DND-41 (cell line): Measurements from ENCODE around the gene TIGD3.

Source experiments
- ATAC-seq: fragments of 200-7000 bp; cut with Tn5 transposase; 3 replicates; pipeline ENCODE4 v1.9.1; 2021; ENCODE audit warnings: low read depth; ENCODE audit not compliant: insufficient read depth
- DNase-seq: peaks from one replicate; pipeline ENCODE4 v3.0.0-alpha.2; 2020
- H2AFZ ChIP-seq: 2 replicates; pipeline ENCODE4 v1.6.0; 2012; ENCODE audit warnings: low read depth, low read length
- H3K27ac ChIP-seq: 2 replicates; pipeline ENCODE4 v1.5.1; 2012; ENCODE audit warnings: low read length, inconsistent platforms
- H3K27me3 ChIP-seq: fragments of 200-600 bp; sonication (generic); 2 replicates; pipeline ENCODE4 v1.6.0; 2012; ENCODE audit warnings: low read length, mild to moderate bottlenecking, inconsistent platforms; ENCODE audit not compliant: insufficient read depth, poor library complexity
- H3K36me3 ChIP-seq: 2 replicates; pipeline ENCODE4 v1.5.1; 2012; ENCODE audit warnings: low read length, inconsistent platforms; ENCODE audit not compliant: insufficient read depth
- H3K4me1 ChIP-seq: 2 replicates; pipeline ENCODE4 v1.5.1; 2012; ENCODE audit warnings: mild to moderate bottlenecking, low read length; ENCODE audit not compliant: insufficient read depth
- H3K4me2 ChIP-seq: 2 replicates; pipeline ENCODE4 v1.6.0; 2012; ENCODE audit warnings: mild to moderate bottlenecking, moderate library complexity, low read length, inconsistent platforms; ENCODE audit not compliant: insufficient read depth
- H3K4me3 ChIP-seq, 2 experiments: fragments of 200-600 bp in 1 of 2; shearing (Covaris generic) in 1 of 2; 2 replicates each; pipeline ENCODE4 v1.5.1; 2012 to 2016; ENCODE audit warnings: inconsistent platforms in 2 of 2, low read length in 2 of 2, mild to moderate bottlenecking in 2 of 2, low read depth in 1 of 2, moderate library complexity in 1 of 2
- H3K79me2 ChIP-seq: 2 replicates; pipeline ENCODE4 v1.6.0; 2012; ENCODE audit warnings: low read length, inconsistent platforms; ENCODE audit not compliant: insufficient read depth
- H3K9ac ChIP-seq: 2 replicates; pipeline ENCODE4 v1.6.0; 2012; ENCODE audit warnings: low read depth, mild to moderate bottlenecking, inconsistent platforms, low read length, moderate library complexity
- H3K9me3 ChIP-seq: 2 replicates; pipeline ENCODE4 v1.5.1; 2012; ENCODE audit warnings: low read length, moderate library complexity, mild to moderate bottlenecking, inconsistent platforms; ENCODE audit not compliant: insufficient read depth, severe bottlenecking
- H4K20me1 ChIP-seq: 2 replicates; pipeline ENCODE4 v1.6.0; 2012; ENCODE audit warnings: low read length; ENCODE audit not compliant: insufficient read depth
- EZH2 ChIP-seq: IDR thresholded peaks from 3 replicates; pipeline ENCODE4 v1.6.1; 2012; ENCODE audit warnings: borderline replicate concordance, low read depth, mild to moderate bottlenecking, moderate library complexity, low read length, inconsistent platforms; ENCODE audit not compliant: severe bottlenecking
- TF ChIP-seq, protein P1 (sequence below): IDR thresholded peaks from 2 replicates; pipeline ENCODE4 v1.5.1; 2012; ENCODE audit warnings: borderline replicate concordance, low read length, moderate library complexity, mild to moderate bottlenecking; ENCODE audit not compliant: poor library complexity, severe bottlenecking; ENCODE audit errors: extremely low read depth

Gene TIGD3

DNA sequence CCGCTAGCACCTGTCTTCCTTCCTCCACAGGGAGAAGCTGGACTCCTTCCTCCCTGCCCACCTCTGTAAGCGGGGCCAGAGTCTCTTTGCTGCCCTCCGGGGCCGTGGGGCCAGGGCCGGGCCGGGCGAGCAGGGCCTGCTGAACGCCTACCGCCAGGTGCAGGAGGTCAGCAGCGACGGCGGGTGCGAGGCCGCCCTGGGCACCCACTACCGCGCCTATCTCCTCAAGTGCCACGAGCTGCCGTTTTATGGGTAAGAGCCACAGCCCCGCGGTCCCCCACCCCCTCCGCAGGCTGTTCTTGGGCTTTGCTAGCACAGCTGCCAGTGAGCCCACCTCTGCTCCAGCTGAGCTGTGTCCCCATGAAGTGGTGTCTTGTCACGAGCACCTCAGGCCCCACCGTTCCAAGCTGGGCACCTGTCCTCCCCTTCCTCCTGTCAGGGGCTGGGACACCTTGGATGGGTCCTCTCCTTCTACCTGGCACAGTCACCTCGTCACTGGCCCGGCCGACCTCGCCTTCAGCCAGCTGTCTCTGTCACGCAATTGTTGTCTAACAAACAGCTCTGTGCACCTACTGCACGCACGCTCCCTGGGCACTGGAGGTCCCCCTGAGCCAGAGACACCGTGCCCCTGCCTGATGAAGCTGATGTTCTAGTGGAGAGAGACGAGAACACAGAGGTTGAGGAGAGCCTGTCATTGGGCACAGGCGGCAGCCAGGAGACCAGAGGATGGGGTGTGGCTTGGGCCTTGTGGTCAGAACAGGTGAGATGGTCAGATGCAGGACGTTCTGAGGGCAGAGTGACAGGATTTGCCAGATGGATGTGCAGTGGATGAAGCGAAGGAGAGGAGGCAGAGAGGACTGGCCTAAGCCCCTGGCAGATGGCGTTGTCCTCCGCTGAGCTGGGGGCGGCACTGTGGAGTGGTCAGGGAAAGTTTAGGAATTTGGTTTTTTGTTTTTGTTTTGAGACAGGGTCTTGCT, 42.5 kb downstream of the TIGD3 start:
- TF ChIP-seq, protein P1, sequence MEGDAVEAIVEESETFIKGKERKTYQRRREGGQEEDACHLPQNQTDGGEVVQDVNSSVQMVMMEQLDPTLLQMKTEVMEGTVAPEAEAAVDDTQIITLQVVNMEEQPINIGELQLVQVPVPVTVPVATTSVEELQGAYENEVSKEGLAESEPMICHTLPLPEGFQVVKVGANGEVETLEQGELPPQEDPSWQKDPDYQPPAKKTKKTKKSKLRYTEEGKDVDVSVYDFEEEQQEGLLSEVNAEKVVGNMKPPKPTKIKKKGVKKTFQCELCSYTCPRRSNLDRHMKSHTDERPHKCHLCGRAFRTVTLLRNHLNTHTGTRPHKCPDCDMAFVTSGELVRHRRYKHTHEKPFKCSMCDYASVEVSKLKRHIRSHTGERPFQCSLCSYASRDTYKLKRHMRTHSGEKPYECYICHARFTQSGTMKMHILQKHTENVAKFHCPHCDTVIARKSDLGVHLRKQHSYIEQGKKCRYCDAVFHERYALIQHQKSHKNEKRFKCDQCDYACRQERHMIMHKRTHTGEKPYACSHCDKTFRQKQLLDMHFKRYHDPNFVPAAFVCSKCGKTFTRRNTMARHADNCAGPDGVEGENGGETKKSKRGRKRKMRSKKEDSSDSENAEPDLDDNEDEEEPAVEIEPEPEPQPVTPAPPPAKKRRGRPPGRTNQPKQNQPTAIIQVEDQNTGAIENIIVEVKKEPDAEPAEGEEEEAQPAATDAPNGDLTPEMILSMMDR = no peak
- no peak for TF ChIP-seq EZH2
- no peak overlapping the region for H3K9ac ChIP-seq
- peaks cover 21% of the 10 kb centered on the region for H4K20me1 ChIP-seq
- no peak overlapping the region for H3K4me2 ChIP-seq
- H3K9me3 ChIP-seq = no peaks in the 10 kb centered on the region
- no peak overlapping the region for H3K27ac ChIP-seq
- ATAC-seq = no peak
- DNase-seq = no peak
- no peak overlapping the region for H2AFZ ChIP-seq
- H3K27me3 ChIP-seq = no peaks in the 10 kb centered on the region
- no peak overlapping the region for H3K4me3 ChIP-seq
- H3K36me3 ChIP-seq = peaks cover 76% of the 10 kb centered on the region
- H3K4me1 ChIP-seq = no peaks in the 10 kb centered on the region
- peaks cover 18% of the 10 kb centered on the region; the same call in 1 of the 2 replicates for H3K79me2 ChIP-seq

DNA sequence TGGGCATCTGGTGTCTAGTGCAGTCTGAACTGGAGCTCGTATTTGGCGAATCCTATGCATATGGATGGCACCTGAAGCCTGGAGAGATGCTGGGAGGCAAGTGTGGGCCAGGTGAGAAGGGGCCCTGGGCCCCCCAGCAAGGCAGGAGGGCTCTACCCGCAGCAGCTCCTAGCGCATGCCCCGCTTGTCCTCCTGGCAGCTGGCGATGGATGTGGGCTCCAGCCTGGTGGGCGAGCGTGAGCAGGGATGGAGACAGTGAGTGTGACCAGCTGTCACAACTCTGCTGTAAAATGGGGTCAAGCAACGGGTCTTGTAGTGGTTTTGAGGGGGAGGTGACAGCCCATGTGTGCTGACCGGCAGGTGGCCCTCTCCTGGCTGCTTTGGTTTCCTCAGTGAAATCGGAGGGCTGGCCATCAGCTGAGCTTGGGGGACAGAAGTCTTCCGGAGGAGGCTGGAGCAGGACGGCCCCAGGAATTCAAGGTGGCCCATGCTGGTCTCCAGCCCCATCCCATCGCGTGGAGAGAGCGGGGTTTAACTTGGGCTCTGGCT, 43.9 kb downstream of the TIGD3 start:
- H3K9me3 ChIP-seq = no peaks in the 10 kb centered on the region
- no peak overlapping the region for H3K27ac ChIP-seq
- H3K36me3 ChIP-seq = peaks cover 66% of the 10 kb centered on the region
- no peak overlapping the region for H3K4me2 ChIP-seq
- TF ChIP-seq, protein P1 = no peak
- TF ChIP-seq EZH2 = no peak
- H3K79me2 ChIP-seq = peaks cover 6% of the 10 kb centered on the region; the same call in 1 of the 2 replicates
- H3K9ac ChIP-seq = no peak overlapping the region
- peaks cover 11% of the 10 kb centered on the region; the same call in 1 of the 2 replicates for H4K20me1 ChIP-seq
- no peaks in the 10 kb centered on the region for H3K4me1 ChIP-seq
- DNase-seq (no peak), ATAC-seq (no peak)
- no peaks in the 10 kb centered on the region for H3K27me3 ChIP-seq
- no peak overlapping the region for H2AFZ ChIP-seq
- no peak overlapping the region for H3K4me3 ChIP-seq

DNA sequence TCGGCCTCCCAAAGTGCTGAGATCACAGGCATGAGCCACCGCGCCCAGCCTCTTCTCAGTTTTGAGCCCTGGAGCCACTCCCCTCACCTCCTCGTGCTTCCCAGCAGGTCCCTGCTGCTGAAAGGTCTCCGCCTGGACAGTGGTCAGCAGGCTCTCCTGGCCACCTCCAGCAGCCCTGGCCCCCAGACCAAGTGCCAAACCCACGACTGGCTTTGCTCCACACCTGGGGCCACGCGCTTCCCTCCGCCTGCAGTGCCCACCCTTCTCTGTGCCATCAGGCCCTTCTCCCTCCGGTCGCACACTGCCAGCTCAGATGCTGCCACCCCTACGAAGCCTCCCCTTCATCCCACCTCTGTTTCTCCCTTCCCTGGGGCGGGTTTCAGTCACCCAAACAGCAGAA, 44.7 kb downstream of the TIGD3 start:
- Histone ChIP-seq H3K9ac (no peak overlapping the region), H3K79me2 (no peaks in the 10 kb centered on the region), H3K4me2 (no peak overlapping the region), H3K4me3 (no peak overlapping the region), H3K27ac (no peak overlapping the region), H3K9me3 (no peaks in the 10 kb centered on the region), H3K4me1 (no peaks in the 10 kb centered on the region), H3K36me3 (peaks cover 66% of the 10 kb centered on the region), H3K27me3 (no peaks in the 10 kb centered on the region), H2AFZ (no peak overlapping the region), H4K20me1 (peaks cover 8% of the 10 kb centered on the region; the same call in 1 of the 2 replicates)
- DNase-seq = no peak
- TF ChIP-seq, protein P1 = no peak
- TF ChIP-seq EZH2 = no peak
- ATAC-seq = no peak
